Measurements from ENCODE around the gene SEC24D. TPM values are rescaled to one million over a fixed set of nuclear protein-coding genes. Genes with fewer than 3 reads are reported as not detected.

Gene SEC24D
- total RNA-seq, 1 experiment from 2014 or later: 14.4 TPM

DNA sequence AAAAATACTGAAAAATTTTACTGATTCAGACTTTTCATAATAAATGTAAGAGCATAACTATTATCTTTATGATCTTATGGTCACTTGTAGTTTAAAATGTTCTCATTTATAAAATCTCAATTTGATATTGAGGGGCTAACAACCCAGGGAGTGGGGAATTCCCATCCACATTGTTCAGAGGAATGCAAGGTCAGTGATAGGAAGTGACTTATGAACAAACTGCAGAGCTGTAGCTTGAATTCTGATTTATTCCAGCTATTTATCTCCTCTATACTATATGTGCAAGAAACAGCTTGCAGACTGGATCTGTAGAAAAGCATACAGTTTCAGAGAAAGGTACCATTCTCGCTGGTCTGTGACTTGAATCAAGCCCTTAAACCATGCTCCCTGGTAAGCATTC, 61.6 kb downstream of the SEC24D start:
- no peak for ATAC-seq
- Histone ChIP-seq H3K9ac (ENCODE audit: low read length) (no peak overlapping the region), H3K9me3 (ENCODE audit: low read length) (no peaks in the 10 kb centered on the region), H3F3A (ENCODE audit: low read length, unreplicated experiment) (no peaks in the 10 kb centered on the region), H3K27ac (ENCODE audit: low read length) (no peak overlapping the region), H3K36me3 (ENCODE audit: low read depth, low read length) (no peaks in the 10 kb centered on the region), H3K9me2 (replicated peaks; ENCODE audit: low read length) (no peaks in the 10 kb centered on the region), H3K4me1 (ENCODE audit: insufficient read depth, low read length) (0 out of 2 replicates have a peak, but pooled peaks cover 8% of the 10 kb centered on the region), H3K27me3 (ENCODE audit: low read length) (no peaks in the 10 kb centered on the region), H3K79me2 (ENCODE audit: low read length) (no peaks in the 10 kb centered on the region), H3K4me2 (ENCODE audit: low read length) (no peak overlapping the region), H3K4me3 (ENCODE audit: low read length) (no peak overlapping the region), H2AFZ (ENCODE audit: low read length) (no peak overlapping the region), H4K20me1 (ENCODE audit: low read length) (no peaks in the 10 kb centered on the region)
- DNase-seq: no peak
- CTCF ChIA-PET: no interaction called here
- BruUV-seq (replicated peaks): no TSS peak
- POLR2A ChIA-PET (ENCODE audit: unreplicated experiment): no interaction called here
- TF ChIP-seq EZH2phosphoT487 (IDR thresholded peaks at IDR 0.05; ENCODE audit: borderline replicate concordance, low read length): no peak
- TF ChIP-seq, protein P1, sequence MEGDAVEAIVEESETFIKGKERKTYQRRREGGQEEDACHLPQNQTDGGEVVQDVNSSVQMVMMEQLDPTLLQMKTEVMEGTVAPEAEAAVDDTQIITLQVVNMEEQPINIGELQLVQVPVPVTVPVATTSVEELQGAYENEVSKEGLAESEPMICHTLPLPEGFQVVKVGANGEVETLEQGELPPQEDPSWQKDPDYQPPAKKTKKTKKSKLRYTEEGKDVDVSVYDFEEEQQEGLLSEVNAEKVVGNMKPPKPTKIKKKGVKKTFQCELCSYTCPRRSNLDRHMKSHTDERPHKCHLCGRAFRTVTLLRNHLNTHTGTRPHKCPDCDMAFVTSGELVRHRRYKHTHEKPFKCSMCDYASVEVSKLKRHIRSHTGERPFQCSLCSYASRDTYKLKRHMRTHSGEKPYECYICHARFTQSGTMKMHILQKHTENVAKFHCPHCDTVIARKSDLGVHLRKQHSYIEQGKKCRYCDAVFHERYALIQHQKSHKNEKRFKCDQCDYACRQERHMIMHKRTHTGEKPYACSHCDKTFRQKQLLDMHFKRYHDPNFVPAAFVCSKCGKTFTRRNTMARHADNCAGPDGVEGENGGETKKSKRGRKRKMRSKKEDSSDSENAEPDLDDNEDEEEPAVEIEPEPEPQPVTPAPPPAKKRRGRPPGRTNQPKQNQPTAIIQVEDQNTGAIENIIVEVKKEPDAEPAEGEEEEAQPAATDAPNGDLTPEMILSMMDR (conservative IDR thresholded peaks at IDR 0.05; ENCODE audit: low read depth, low read length): no peak
- TF ChIP-seq EZH2 (IDR thresholded peaks at IDR 0.05; ENCODE audit: low read length, unreplicated experiment): no peak
- intact Hi-C loops (cut with micrococcal nuclease): loop anchor here (5.0 kb wide), 1 partner anchor 178 kb away; no protein-coding TSS in a partner anchor

DNA sequence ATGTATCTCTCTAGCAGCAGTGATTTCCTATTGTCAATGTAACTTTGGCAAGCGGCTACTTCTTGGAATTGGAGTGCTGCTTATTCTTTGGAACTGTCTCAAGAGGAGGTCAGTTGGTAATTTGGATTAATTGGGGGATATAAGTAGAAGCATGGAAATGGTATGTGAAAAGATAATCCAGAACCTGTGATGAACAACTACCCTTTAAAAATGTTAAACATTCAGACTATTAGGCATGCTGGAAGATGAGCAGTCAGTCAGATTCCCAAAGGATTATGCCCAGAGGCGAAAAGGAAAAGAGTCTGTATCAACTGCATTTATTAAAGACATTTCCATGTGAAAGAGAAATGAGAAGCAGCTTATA, 62.5 kb downstream of the SEC24D start:
- Histone ChIP-seq H3K4me3 (ENCODE audit: low read length) (no peak overlapping the region), H3K4me1 (ENCODE audit: insufficient read depth, low read length) (0 out of 2 replicates have a peak, but pooled peaks cover 8% of the 10 kb centered on the region), H3K9me3 (ENCODE audit: low read length) (no peaks in the 10 kb centered on the region), H3K79me2 (ENCODE audit: low read length) (no peaks in the 10 kb centered on the region), H3F3A (ENCODE audit: low read length, unreplicated experiment) (no peaks in the 10 kb centered on the region), H3K36me3 (ENCODE audit: low read depth, low read length) (no peaks in the 10 kb centered on the region), H3K9me2 (replicated peaks; ENCODE audit: low read length) (no peaks in the 10 kb centered on the region), H3K9ac (ENCODE audit: low read length) (no peak overlapping the region), H3K27me3 (ENCODE audit: low read length) (no peaks in the 10 kb centered on the region), H3K4me2 (ENCODE audit: low read length) (no peak overlapping the region), H3K27ac (ENCODE audit: low read length) (no peak overlapping the region), H4K20me1 (ENCODE audit: low read length) (no peaks in the 10 kb centered on the region), H2AFZ (ENCODE audit: low read length) (no peak overlapping the region)
- ChIA-PET CTCF (no interaction called here), POLR2A (ENCODE audit: unreplicated experiment) (no interaction called here)
- TF ChIP-seq EZH2phosphoT487 (IDR thresholded peaks at IDR 0.05; ENCODE audit: borderline replicate concordance, low read length) (no peak), EZH2 (IDR thresholded peaks at IDR 0.05; ENCODE audit: low read length, unreplicated experiment) (no peak)
- TF ChIP-seq, protein P1 (conservative IDR thresholded peaks at IDR 0.05; ENCODE audit: low read depth, low read length): no peak
- no peak for DNase-seq
- BruUV-seq (replicated peaks): no TSS peak
- no peak for ATAC-seq
- intact Hi-C loops (cut with micrococcal nuclease): loop anchor here (5.0 kb wide), 1 partner anchor 179 kb away; no protein-coding TSS in a partner anchor

DNA sequence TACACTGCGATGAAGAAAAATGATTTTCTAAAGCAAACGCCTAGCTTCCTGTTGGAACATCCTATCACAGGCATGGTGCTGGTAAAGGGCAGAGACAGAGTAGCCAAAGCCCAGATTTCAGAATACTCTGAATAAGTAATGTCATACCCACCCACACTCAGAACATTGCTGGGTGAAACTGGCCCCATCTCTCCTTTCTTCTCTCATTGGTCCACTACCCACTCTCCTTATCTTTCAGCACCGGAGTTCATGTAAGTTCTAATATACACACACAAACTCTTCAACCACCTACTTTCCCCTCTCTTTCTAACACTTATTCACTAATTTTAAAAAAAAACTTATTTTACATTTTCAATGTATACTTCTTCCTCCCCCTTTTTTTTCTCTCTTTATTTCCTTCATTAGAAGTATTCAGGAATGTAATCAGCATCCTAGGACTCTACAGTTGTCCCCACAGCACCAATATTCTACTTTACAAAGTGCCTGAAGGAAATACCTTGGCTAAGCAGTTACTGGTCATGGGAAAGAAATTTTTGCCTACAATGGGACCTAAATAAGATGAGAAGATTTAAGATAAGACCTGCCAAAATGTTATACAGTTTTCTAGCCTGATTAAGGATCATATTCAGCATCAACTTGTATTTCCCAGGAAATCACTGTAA, 63.0 kb downstream of the SEC24D start:
- Histone ChIP-seq H3K4me2 (ENCODE audit: low read length) (no peak overlapping the region), H3K79me2 (ENCODE audit: low read length) (no peaks in the 10 kb centered on the region), H3K4me1 (ENCODE audit: insufficient read depth, low read length) (0 out of 2 replicates have a peak, but pooled peaks cover 8% of the 10 kb centered on the region), H3K9me2 (replicated peaks; ENCODE audit: low read length) (no peaks in the 10 kb centered on the region), H3K4me3 (ENCODE audit: low read length) (no peak overlapping the region), H4K20me1 (ENCODE audit: low read length) (no peaks in the 10 kb centered on the region), H3K9me3 (ENCODE audit: low read length) (no peaks in the 10 kb centered on the region), H3K27ac (ENCODE audit: low read length) (no peak overlapping the region), H3K9ac (ENCODE audit: low read length) (no peak overlapping the region), H3K27me3 (ENCODE audit: low read length) (no peaks in the 10 kb centered on the region), H2AFZ (ENCODE audit: low read length) (no peak overlapping the region), H3K36me3 (ENCODE audit: low read depth, low read length) (0 out of 2 replicates have a peak, but pooled peaks cover under 1% of the 10 kb centered on the region), H3F3A (ENCODE audit: low read length, unreplicated experiment) (no peaks in the 10 kb centered on the region)
- intact Hi-C loops (cut with micrococcal nuclease): loop anchor here (1.0 to 5.0 kb wide), 3 partner anchors 117 to 196 kb away; no protein-coding TSS in a partner anchor
- CTCF ChIA-PET: no interaction called here
- POLR2A ChIA-PET (ENCODE audit: unreplicated experiment): no interaction called here
- no TSS peak for BruUV-seq (replicated peaks)
- no peak for TF ChIP-seq EZH2phosphoT487 (IDR thresholded peaks at IDR 0.05; ENCODE audit: borderline replicate concordance, low read length)
- TF ChIP-seq, protein P1 (conservative IDR thresholded peaks at IDR 0.05; ENCODE audit: low read depth, low read length): no peak
- TF ChIP-seq EZH2 (IDR thresholded peaks at IDR 0.05; ENCODE audit: low read length, unreplicated experiment): no peak
- DNase-seq (no peak), ATAC-seq (no peak)

All from PC-3 (cell line).